ENCODE results near the gene NRXN2.

The NRXN2 gene

GRCh38 chr11:64720640-64721358 is 2.2 kb downstream of the NRXN2 start:
- Histone ChIP-seq H3K9me2 (replicated peaks; ENCODE audit: low read depth, low read length) (no peaks in the 10 kb centered on the region), H3K9me3 (ENCODE audit: insufficient read depth, low read depth, low read length) (no peaks in the 10 kb centered on the region), H3K36me3 (ENCODE audit: insufficient read depth, low read length) (no peaks in the 10 kb centered on the region), H3K79me2 (ENCODE audit: insufficient read depth, low read length) (no peaks in the 10 kb centered on the region), H3K27me3 (ENCODE audit: insufficient read depth, low read length, poor library complexity, severe bottlenecking) (no peaks in the 10 kb centered on the region), H3K4me3 (ENCODE audit: low read length, poor library complexity, severe bottlenecking) (no peak overlapping the region), H3K4me1 (ENCODE audit: insufficient read depth, low read length, poor library complexity, severe bottlenecking) (peaks cover 18% of the 10 kb centered on the region), H3K4me2 (ENCODE audit: low read depth, low read length, poor library complexity, severe bottlenecking) (no peak overlapping the region), H3F3A (ENCODE audit: low read depth) (no peaks in the 10 kb centered on the region), H4K20me1 (ENCODE audit: insufficient read depth, low read length, poor library complexity, severe bottlenecking) (no peaks in the 10 kb centered on the region), H3K9ac (ENCODE audit: low read depth, low read length, poor library complexity, severe bottlenecking) (no peak overlapping the region), H2AFZ (ENCODE audit: low read length) (no peak overlapping the region)
- TF ChIP-seq CTCF (conservative IDR thresholded peaks at IDR 0.05; ENCODE audit: low read length) (no peak), EZH2phosphoT487 (IDR thresholded peaks at IDR 0.05; ENCODE audit: borderline replicate concordance) (no peak)

GRCh38 chr11:64720167-64720566 is 2.8 kb downstream of the NRXN2 start:
- no peaks in the 10 kb centered on the region for H3K79me2 ChIP-seq (ENCODE audit: insufficient read depth, low read length)
- H3K9me3 ChIP-seq (ENCODE audit: insufficient read depth, low read depth, low read length): no peaks in the 10 kb centered on the region
- H3K4me3 ChIP-seq (ENCODE audit: low read length, poor library complexity, severe bottlenecking): no peak overlapping the region
- H3K9me2 ChIP-seq (replicated peaks; ENCODE audit: low read depth, low read length): no peaks in the 10 kb centered on the region
- H3K27me3 ChIP-seq (ENCODE audit: insufficient read depth, low read length, poor library complexity, severe bottlenecking): no peaks in the 10 kb centered on the region
- TF ChIP-seq CTCF (conservative IDR thresholded peaks at IDR 0.05; ENCODE audit: low read length) (no peak), EZH2phosphoT487 (IDR thresholded peaks at IDR 0.05; ENCODE audit: borderline replicate concordance) (no peak)
- H4K20me1 ChIP-seq (ENCODE audit: insufficient read depth, low read length, poor library complexity, severe bottlenecking): no peaks in the 10 kb centered on the region
- H3K4me1 ChIP-seq (ENCODE audit: insufficient read depth, low read length, poor library complexity, severe bottlenecking): peaks cover 18% of the 10 kb centered on the region
- H2AFZ ChIP-seq (ENCODE audit: low read length): no peak overlapping the region
- H3K9ac ChIP-seq (ENCODE audit: low read depth, low read length, poor library complexity, severe bottlenecking): no peak overlapping the region
- H3K36me3 ChIP-seq (ENCODE audit: insufficient read depth, low read length): no peaks in the 10 kb centered on the region
- H3K4me2 ChIP-seq (ENCODE audit: low read depth, low read length, poor library complexity, severe bottlenecking): no peak overlapping the region
- no peaks in the 10 kb centered on the region for H3F3A ChIP-seq (ENCODE audit: low read depth)

GRCh38 chr11:64719406-64719805 is 3.6 kb downstream of the NRXN2 start:
- Histone ChIP-seq H3K4me3 (ENCODE audit: low read length, poor library complexity, severe bottlenecking) (no peak overlapping the region), H3F3A (ENCODE audit: low read depth) (no peaks in the 10 kb centered on the region), H3K9ac (ENCODE audit: low read depth, low read length, poor library complexity, severe bottlenecking) (no peak overlapping the region), H3K79me2 (ENCODE audit: insufficient read depth, low read length) (no peaks in the 10 kb centered on the region), H3K9me2 (replicated peaks; ENCODE audit: low read depth, low read length) (no peaks in the 10 kb centered on the region), H3K4me1 (ENCODE audit: insufficient read depth, low read length, poor library complexity, severe bottlenecking) (peaks cover 13% of the 10 kb centered on the region), H4K20me1 (ENCODE audit: insufficient read depth, low read length, poor library complexity, severe bottlenecking) (no peaks in the 10 kb centered on the region), H3K27me3 (ENCODE audit: insufficient read depth, low read length, poor library complexity, severe bottlenecking) (no peaks in the 10 kb centered on the region), H3K36me3 (ENCODE audit: insufficient read depth, low read length) (no peaks in the 10 kb centered on the region), H3K9me3 (ENCODE audit: insufficient read depth, low read depth, low read length) (no peaks in the 10 kb centered on the region), H2AFZ (ENCODE audit: low read length) (no peak overlapping the region), H3K4me2 (ENCODE audit: low read depth, low read length, poor library complexity, severe bottlenecking) (no peak overlapping the region)
- no peak for TF ChIP-seq EZH2phosphoT487 (IDR thresholded peaks at IDR 0.05; ENCODE audit: borderline replicate concordance)
- TF ChIP-seq CTCF (conservative IDR thresholded peaks at IDR 0.05; ENCODE audit: low read length): no peak

Measured in Loucy (cell line).